K562 treated with DMSO at 1 percent for 24 hours (cell line): Measurements from ENCODE around the gene IST1. TPM values are rescaled to one million over a fixed set of nuclear protein-coding genes. Genes with fewer than 3 reads are reported as not detected.

ENCODE experiments used
- total RNA-seq: library from RNA; unstranded; fragments of 300-600 nt; gene quantifications from 2 replicates; pipeline ENCODE4 v1.2.3, GENCODE V29; 2022; ENCODE audit warnings: low read depth; ENCODE audit not compliant: insufficient read depth

Gene IST1
- total RNA-seq = 125 and 136 TPM in 2 replicates

DNA sequence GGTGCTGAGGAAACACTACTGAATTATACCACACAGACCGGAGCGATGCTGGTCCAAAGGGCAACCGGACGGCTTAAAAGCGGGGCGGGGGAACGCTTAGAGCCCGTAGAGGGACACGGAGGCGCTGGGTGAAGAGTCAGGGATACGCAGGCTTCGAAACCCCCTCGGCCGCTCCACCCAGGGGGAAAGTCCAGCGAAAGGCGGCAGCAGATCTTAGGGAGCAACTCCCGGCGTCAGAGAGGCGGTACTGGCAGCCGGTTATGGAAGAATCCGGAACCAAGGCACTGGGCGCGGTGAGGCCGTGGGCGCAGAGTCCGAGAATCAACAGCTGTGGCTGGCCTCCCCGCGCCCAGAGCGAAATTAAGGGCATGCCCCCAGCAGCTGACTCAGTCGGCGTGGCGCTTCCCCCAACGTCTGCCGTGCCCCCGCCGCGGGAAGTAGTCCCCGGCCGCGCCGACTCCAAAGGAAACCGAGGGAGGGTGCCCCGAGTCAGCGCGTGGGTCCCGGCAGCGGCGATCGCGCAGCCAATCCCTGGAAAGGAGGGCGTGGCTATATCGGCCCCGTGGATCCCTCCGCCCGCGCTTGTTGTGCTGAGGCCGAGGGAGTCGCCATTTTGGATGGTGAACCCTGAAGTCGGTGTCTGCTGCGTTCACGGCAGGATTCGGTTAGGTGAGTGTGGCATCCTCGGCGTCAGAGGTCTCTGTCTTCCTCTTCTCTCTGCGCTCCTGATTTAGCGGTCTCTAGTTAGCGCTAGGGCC, at the start of gene IST1:
IST1 (plus strand) TSS at position 611 of the 758 bp plus-strand sequence. CDS start 20,110 bp downstream, outside the sequence.

DNA sequence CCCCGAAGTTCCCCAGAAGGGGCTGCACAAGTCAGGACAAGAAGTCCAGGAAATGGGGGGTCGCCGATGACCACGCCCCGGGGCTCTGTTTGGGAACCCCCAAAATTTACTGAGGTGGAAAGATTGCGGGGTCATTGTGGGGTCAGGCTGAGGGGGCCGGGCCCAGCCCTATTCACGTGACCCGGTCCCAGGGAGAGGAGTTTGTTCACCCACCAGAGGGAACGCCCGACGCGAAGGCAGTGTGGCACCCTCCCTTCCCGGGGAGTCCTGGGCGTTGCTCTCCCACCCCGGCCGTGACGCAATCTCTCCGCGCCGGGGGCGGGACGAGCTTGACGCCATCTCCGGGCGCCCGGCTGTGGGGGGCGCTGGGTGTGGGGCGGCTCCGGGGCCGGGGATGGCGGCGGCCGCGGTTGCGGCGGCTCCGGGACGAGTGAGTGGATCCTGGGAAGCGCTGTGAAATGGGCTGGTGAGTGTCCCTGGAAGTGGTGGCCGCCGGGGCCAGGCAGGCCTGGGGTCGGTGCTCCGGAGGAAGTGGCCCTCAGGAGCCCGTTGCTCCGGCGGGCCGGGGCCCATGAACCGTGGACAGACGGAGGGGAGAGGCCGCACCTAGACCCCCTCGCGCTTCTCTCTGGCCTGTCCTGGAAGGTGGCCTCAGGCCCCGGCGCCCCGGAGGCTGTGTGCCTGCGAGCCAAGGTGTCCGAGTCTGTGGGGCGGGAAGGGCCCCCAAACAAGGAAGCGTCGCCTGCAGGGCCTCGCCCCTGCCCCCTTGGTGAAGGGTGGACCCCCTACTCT, 49.5 kb upstream of the IST1 start, which contains the start of gene ATXN1L:
ATXN1L (plus strand) TSS at position 338 of the 792 bp plus-strand sequence. CDS start 3,765 bp downstream, outside the sequence.

DNA sequence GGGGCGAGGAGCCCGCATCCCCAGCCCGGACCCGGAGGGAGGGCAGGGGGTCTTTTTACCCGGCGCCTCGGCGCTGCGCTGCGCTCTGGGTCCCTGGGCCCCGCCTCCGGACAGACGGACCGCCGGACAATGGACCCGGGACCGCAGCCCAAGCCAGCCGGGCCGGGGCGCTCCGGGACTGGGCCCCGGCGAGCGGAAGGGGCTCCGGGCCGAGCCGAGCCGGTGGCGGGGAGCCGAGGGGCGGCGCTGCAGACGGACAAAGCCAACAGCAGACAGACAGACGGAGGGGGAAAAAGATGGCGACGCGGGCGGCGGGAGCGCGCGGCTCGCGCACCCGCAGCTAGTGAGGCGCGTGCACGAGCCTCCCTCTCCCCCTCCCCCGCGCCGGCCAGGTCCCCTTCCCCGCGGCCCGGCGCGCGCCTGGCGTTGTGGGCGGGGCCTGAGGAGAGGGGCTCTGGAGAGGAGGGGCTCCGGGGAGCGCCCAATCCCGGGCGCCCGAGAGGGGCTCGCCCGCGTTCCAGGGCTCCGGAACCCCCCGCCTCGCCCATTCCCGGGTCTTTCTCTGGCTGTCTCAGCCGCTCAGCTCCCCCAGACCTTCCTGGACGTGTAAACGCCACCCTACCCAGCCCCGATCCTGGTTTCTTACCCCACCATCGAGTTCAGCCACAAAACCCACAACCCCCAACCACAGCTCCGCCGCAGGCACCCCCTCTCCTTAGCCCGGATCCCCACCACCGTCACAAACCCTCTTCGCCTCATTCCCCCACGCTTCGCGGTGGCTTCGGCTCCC, 11.3 kb upstream of the IST1 start, which contains the start of gene ZNF821:
ZNF821 (minus strand) TSS at position 334 of the 790 bp plus-strand sequence. CDS start 4,236 bp downstream, outside the sequence.

Other genes starting within 250 kb of the IST1 start
- gene PHLPP2, start 170.8 kb upstream of the IST1 start, total RNA-seq = 2.4 and 3.0 TPM in 2 replicates
- gene AP1G1, start 86.7 kb upstream of the IST1 start, total RNA-seq = 36.2 and 36.7 TPM in 2 replicates
- gene ATXN1L, start 49.6 kb upstream of the IST1 start, total RNA-seq = 6.9 and 7.8 TPM in 2 replicates
- gene ZNF821, start 11.3 kb upstream of the IST1 start, total RNA-seq = 12.3 and 14.9 TPM in 2 replicates
- gene PKD1L3, start 104.9 kb downstream of the IST1 start, total RNA-seq = 0.07 TPM in 1 of 2 replicates, not detected in the other
- 2.2 and 2.6 TPM in 2 replicates for gene DHODH, start 113.2 kb downstream of the IST1 start, total RNA-seq
- not detected in 2 replicates for gene HP, start 159.0 kb downstream of the IST1 start, total RNA-seq
- gene HPR, start 167.7 kb downstream of the IST1 start, total RNA-seq = not detected in 2 replicates
- 5.7 and 7.3 TPM in 2 replicates for gene TXNL4B, start 198.1 kb downstream of the IST1 start, total RNA-seq
- gene DHX38, start 198.3 kb downstream of the IST1 start, total RNA-seq = 58.3 and 63.1 TPM in 2 replicates